Thymus (tissue), 11 donors: ENCODE data around the gene SDR9C7. TPM values are rescaled to one million over a fixed set of nuclear protein-coding genes. Genes with fewer than 3 reads are reported as not detected.
"Not testable (repeated sequence)": the region's sequence is repeated elsewhere in the genome, so short reads cannot be mapped to it uniquely, and the experiment has no call there.

ENCODE experiments used
- DNase-seq, 9 donors: peaks; one replicate each; pipeline ENCODE4 v3.0.0-alpha.2; 2013; ENCODE audit warnings: low spot score in 9 of 9, low read depth in 6 of 9, missing footprints in 1 of 9
- H3K27ac ChIP-seq, 2 donors: one replicate each; pipeline ENCODE4 v1.5.1; 2013; ENCODE audit warnings: control low read depth in 1 of 2, low read depth in 1 of 2, low read length in 1 of 2, mild to moderate bottlenecking in 1 of 2, moderate library complexity in 1 of 2
- H3K27me3 ChIP-seq, 2 donors: one replicate each; pipeline ENCODE4 v1.5.1; 2013; ENCODE audit warnings: low read length in 1 of 2; ENCODE audit not compliant: control insufficient read depth in 2 of 2, insufficient read depth in 1 of 2
- H3K36me3 ChIP-seq, 2 donors: one replicate each; pipeline ENCODE4 v1.5.1; 2013; ENCODE audit warnings: low read length in 1 of 2, mild to moderate bottlenecking in 1 of 2, moderate library complexity in 1 of 2; ENCODE audit not compliant: control insufficient read depth in 2 of 2, insufficient read depth in 2 of 2
- H3K4me1 ChIP-seq, 2 donors: one replicate each; pipeline ENCODE4 v1.5.1; 2013; ENCODE audit warnings: low read length in 2 of 2; ENCODE audit not compliant: control insufficient read depth in 2 of 2, insufficient read depth in 2 of 2
- H3K4me3 ChIP-seq, 2 donors: one replicate each; pipeline ENCODE4 v1.5.1; 2013; ENCODE audit warnings: low read length in 2 of 2, control low read depth in 1 of 2, mild to moderate bottlenecking in 1 of 2
- H3K9me3 ChIP-seq, 2 donors: one replicate each; pipeline ENCODE4 v1.5.1; 2013; ENCODE audit warnings: low read length in 1 of 2, mild to moderate bottlenecking in 1 of 2; ENCODE audit not compliant: control insufficient read depth in 2 of 2, insufficient read depth in 1 of 2
- WGBS: extraction: QIAGEN DNeasy Blood & Tissue Kit; methylation state at CpG from one replicate; pipeline ENCODE4 v1.1.7; 2013; 5-methylcytosine and 5-hydroxymethylcytosine counted together
- polyA plus RNA-seq: library from polyadenylated mRNA; stranded (reverse); fragments of 200-250 nt; gene quantifications from one replicate; pipeline ENCODE4 v1.2.3, GENCODE V29; 2013
- total RNA-seq: library from RNA; stranded (reverse); fragments of 120-200 nt; gene quantifications from one replicate; pipeline ENCODE4 v1.2.4, GENCODE V29; 2013
- donor health status: healthy.

The SDR9C7 gene
- total and polyA plus RNA-seq, 2 donors: 0.33 to 2.3 TPM

GRCh38 chr12:56909403-56909802, 24.8 kb downstream of the SDR9C7 start:
- H3K27ac ChIP-seq, H3K4me1 ChIP-seq, DNase-seq, H3K4me3 ChIP-seq, H3K36me3 ChIP-seq, H3K27me3 ChIP-seq: not testable (repeated sequence)
- H3K9me3 ChIP-seq: peaks cover 0 to 19% of the 10 kb centered on the region in 2 donors
- WGBS: 86% methylated on average over 2 of the region's 2 CpGs

GRCh38 chr12:56908136-56908535, 26.1 kb downstream of the SDR9C7 start:
- no peak for DNase-seq
- 89% methylated on average over 5 of the region's 5 CpGs for WGBS
- Histone ChIP-seq H3K27me3 (no peaks in the 10 kb centered on the region), H3K4me1 (no peaks in the 10 kb centered on the region), H3K4me3 (no peak overlapping the region), H3K9me3 (peaks cover 0 to 23% of the 10 kb centered on the region in 2 donors), H3K27ac (no peak overlapping the region), H3K36me3 (no peaks in the 10 kb centered on the region)

GRCh38 chr12:56905852-56906251, 28.4 kb downstream of the SDR9C7 start:
- H3K27ac ChIP-seq: no peak overlapping the region
- 96% methylated on average over 1 of the region's 1 CpG for WGBS

GRCh38 chr12:56903374-56903773, 30.8 kb downstream of the SDR9C7 start:
- WGBS: 77% methylated on average over 1 of the region's 1 CpG
- Histone ChIP-seq H3K27ac (no peak overlapping the region), H3K27me3 (no peaks in the 10 kb centered on the region), H3K9me3 (peaks cover 5 to 31% of the 10 kb centered on the region in 2 donors), H3K36me3 (no peaks in the 10 kb centered on the region), H3K4me3 (no peak overlapping the region), H3K4me1 (no peaks in the 10 kb centered on the region)
- no peak for DNase-seq

More at GRCh38 chr12:56905852-56906251, 28.4 kb downstream of the SDR9C7 start:
- no peaks in the 10 kb centered on the region for H3K36me3 ChIP-seq
- H3K9me3 ChIP-seq: peaks cover 1 to 32% of the 10 kb centered on the region in 2 donors
- no peaks in the 10 kb centered on the region for H3K4me1 ChIP-seq
- no peak for DNase-seq
- H3K4me3 ChIP-seq: no peak overlapping the region
- no peaks in the 10 kb centered on the region for H3K27me3 ChIP-seq

- H3K4me3 ChIP-seq, H3K27me3 ChIP-seq, DNase-seq, H3K36me3 ChIP-seq, H3K27ac ChIP-seq, H3K4me1 ChIP-seq: not testable (repeated sequence)
- peaks cover 5 to 29% of the 10 kb centered on the region in 2 donors for H3K9me3 ChIP-seq
Observed at GRCh38 chr12:56901313-56901712, 32.9 kb downstream of the SDR9C7 start.

- Histone ChIP-seq H3K4me3 (no peak overlapping the region), H3K9me3 (peaks cover 5 to 29% of the 10 kb centered on the region in 2 donors), H3K27me3 (no peaks in the 10 kb centered on the region), H3K4me1 (no peaks in the 10 kb centered on the region), H3K36me3 (no peaks in the 10 kb centered on the region), H3K27ac (no peak overlapping the region)
- no peak for DNase-seq
- 96% methylated on average over 5 of the region's 5 CpGs for WGBS
Observed at GRCh38 chr12:56900583-56900982, 33.6 kb downstream of the SDR9C7 start.

GRCh38 chr12:56898938-56899337, 35.3 kb downstream of the SDR9C7 start:
- Histone ChIP-seq H3K4me1 (no peaks in the 10 kb centered on the region), H3K36me3 (no peaks in the 10 kb centered on the region), H3K27ac (no peak overlapping the region), H3K27me3 (no peaks in the 10 kb centered on the region), H3K9me3 (peaks cover 5 to 29% of the 10 kb centered on the region in 2 donors), H3K4me3 (no peak overlapping the region)
- 98% methylated on average over 1 of the region's 1 CpG for WGBS
- no peak for DNase-seq

GRCh38 chr12:56897844-56898361, 36.3 kb downstream of the SDR9C7 start:
- Histone ChIP-seq H3K27me3 (no peaks in the 10 kb centered on the region), H3K9me3 (peaks cover 5 to 24% of the 10 kb centered on the region in 2 donors), H3K27ac (no peak overlapping the region), H3K36me3 (no peaks in the 10 kb centered on the region), H3K4me3 (no peak overlapping the region), H3K4me1 (no peaks in the 10 kb centered on the region)
- no peak for DNase-seq

GRCh38 chr12:56896082-56896481, 38.1 kb downstream of the SDR9C7 start:
- DNase-seq: no peak
- 94% methylated on average over 1 of the region's 1 CpG for whole genome bisulfite sequencing
- no peaks in the 10 kb centered on the region for H3K4me1 ChIP-seq
- H3K36me3 ChIP-seq: no peaks in the 10 kb centered on the region
- H3K27me3 ChIP-seq: no peaks in the 10 kb centered on the region
- peaks cover 4 to 15% of the 10 kb centered on the region in 2 donors for H3K9me3 ChIP-seq
- no peak overlapping the region for H3K27ac ChIP-seq
- no peak overlapping the region for H3K4me3 ChIP-seq
